ENCODE measurements around the gene TMEM79. TPM values are rescaled to one million over a fixed set of nuclear protein-coding genes. Genes with fewer than 3 reads are reported as not detected.
A peak's percentile ranks its signal among the peaks of the same experiment; 100 is the strongest.

TMEM79 gene
- total RNA-seq, 2 donors from 2014 or later, result 1.5 to 1.9 TPM

DNA sequence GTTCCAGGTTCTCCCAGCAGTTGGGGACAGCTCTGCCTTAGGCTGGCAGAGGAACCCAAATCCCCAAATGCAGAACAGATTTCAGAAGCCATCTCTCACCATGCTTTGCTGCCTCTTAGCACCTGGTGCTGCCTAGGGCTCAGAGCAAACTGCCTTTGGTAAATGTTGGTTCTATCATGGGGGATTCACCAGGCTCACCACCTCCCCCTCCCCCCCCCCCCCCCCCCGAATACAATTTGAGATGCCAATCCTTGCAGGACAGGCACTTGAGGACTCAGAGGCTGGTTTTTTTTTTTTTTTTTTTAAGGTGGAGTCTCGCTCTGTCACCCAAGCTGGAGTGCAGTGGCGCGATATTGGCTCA lies 35.8 kb upstream of the TMEM79 start:
- Histone ChIP-seq H3K9me3 (ENCODE audit: control insufficient read depth, low read length) (no peaks in the 10 kb centered on the region), H3K27me3 (ENCODE audit: control insufficient read depth, insufficient read depth, low read length, poor library complexity, severe bottlenecking) (no peaks in the 10 kb centered on the region), H3K4me3 (ENCODE audit: low read length) (no peak overlapping the region), H3K9ac (ENCODE audit: extremely low read depth, low read length, poor library complexity, severe bottlenecking) (no peak overlapping the region), H3K27ac (ENCODE audit: low read depth, low read length) (peak overlapping the region; percentile 80), H3K36me3 (ENCODE audit: control insufficient read depth, insufficient read depth, low read length) (peaks cover 40% of the 10 kb centered on the region), H3K4me1 (ENCODE audit: control insufficient read depth, insufficient read depth, low read length) (no peaks in the 10 kb centered on the region)
- TF ChIP-seq CTCF (conservative IDR thresholded peaks at IDR 0.05), result no peak
- H3K27ac Mint-ChIP-seq, result no peak overlapping the region
- peaks cover 4% of the 10 kb centered on the region for H3K27me3 Mint-ChIP-seq (ENCODE audit: insufficient read depth)
- peaks cover 36% of the 10 kb centered on the region for H3K36me3 Mint-ChIP-seq (ENCODE audit: low read depth)
- H3K4me1 Mint-ChIP-seq, result peaks cover 6% of the 10 kb centered on the region
- H3K9me3 Mint-ChIP-seq, result no peaks in the 10 kb centered on the region
- H3K4me3 Mint-ChIP-seq, result no peak overlapping the region
- DNase-seq, result no peak
- 94% methylated on average over 3 of the region's 4 CpGs; no CpG with 5 or more reads in 1 of the 2 experiments for WGBS, 2 experiments (ENCODE audit: insufficient coverage in 1 of 2, insufficient read length in 1 of 2)

DNA sequence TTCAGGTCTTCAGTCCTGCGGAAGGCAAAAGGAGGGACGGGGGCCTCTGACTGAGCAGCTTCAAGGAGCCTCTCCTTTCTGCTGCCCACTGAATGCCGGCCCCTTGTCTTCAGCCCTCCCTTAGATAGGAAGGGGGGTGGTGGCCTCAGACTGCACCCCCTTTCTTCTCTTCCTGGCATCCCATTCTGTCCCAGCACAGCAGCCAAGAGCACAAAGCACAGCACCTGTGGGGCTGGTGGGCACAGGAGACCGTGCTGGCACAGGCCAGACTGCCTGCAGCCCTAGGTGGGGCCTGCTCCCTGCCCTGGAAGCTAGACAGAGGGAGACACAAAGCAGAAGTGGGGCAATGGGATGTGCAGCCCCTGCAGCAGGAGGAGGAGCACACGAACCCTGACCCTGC lies 34.5 kb upstream of the TMEM79 start:
- no peak overlapping the region for H3K27ac ChIP-seq (ENCODE audit: low read depth, low read length)
- no peak overlapping the region for H3K27ac Mint-ChIP-seq
- no peak for TF ChIP-seq CTCF (conservative IDR thresholded peaks at IDR 0.05)
- WGBS, 2 experiments (ENCODE audit: insufficient coverage in 1 of 2, insufficient read length in 1 of 2), result 89 to 93% methylated on average over 1 to 5 of the region's 5 CpGs
- no peak overlapping the region for H3K9ac ChIP-seq (ENCODE audit: extremely low read depth, low read length, poor library complexity, severe bottlenecking)
- H3K36me3 Mint-ChIP-seq (ENCODE audit: low read depth), result peaks cover 46% of the 10 kb centered on the region
- peaks cover 6% of the 10 kb centered on the region for H3K4me1 Mint-ChIP-seq
- no peaks in the 10 kb centered on the region for H3K4me1 ChIP-seq (ENCODE audit: control insufficient read depth, insufficient read depth, low read length)
- peaks cover 4% of the 10 kb centered on the region for H3K27me3 Mint-ChIP-seq (ENCODE audit: insufficient read depth)
- H3K4me3 ChIP-seq (ENCODE audit: low read length), result no peak overlapping the region
- no peak overlapping the region for H3K4me3 Mint-ChIP-seq
- no peaks in the 10 kb centered on the region for H3K27me3 ChIP-seq (ENCODE audit: control insufficient read depth, insufficient read depth, low read length, poor library complexity, severe bottlenecking)
- no peaks in the 10 kb centered on the region for H3K9me3 ChIP-seq (ENCODE audit: control insufficient read depth, low read length)
- H3K36me3 ChIP-seq (ENCODE audit: control insufficient read depth, insufficient read depth, low read length), result peaks cover 51% of the 10 kb centered on the region
- H3K9me3 Mint-ChIP-seq, result no peaks in the 10 kb centered on the region
- no peak for DNase-seq

GRCh38 chr1:156251527-156251926 lies 32.6 kb upstream of the TMEM79 start:
- Histone ChIP-seq H3K4me1 (ENCODE audit: control insufficient read depth, insufficient read depth, low read length) (no peaks in the 10 kb centered on the region), H3K36me3 (ENCODE audit: control insufficient read depth, insufficient read depth, low read length) (peaks cover 61% of the 10 kb centered on the region), H3K9me3 (ENCODE audit: control insufficient read depth, low read length) (no peaks in the 10 kb centered on the region), H3K4me3 (ENCODE audit: low read length) (no peak overlapping the region), H3K27me3 (ENCODE audit: control insufficient read depth, insufficient read depth, low read length, poor library complexity, severe bottlenecking) (no peaks in the 10 kb centered on the region), H3K9ac (ENCODE audit: extremely low read depth, low read length, poor library complexity, severe bottlenecking) (no peak overlapping the region), H3K27ac (ENCODE audit: low read depth, low read length) (no peak overlapping the region)
- Mint-ChIP-seq H3K9me3 (no peaks in the 10 kb centered on the region), H3K4me1 (peaks cover 7% of the 10 kb centered on the region), H3K4me3 (no peak overlapping the region), H3K36me3 (ENCODE audit: low read depth) (peaks cover 53% of the 10 kb centered on the region), H3K27me3 (ENCODE audit: insufficient read depth) (no peaks in the 10 kb centered on the region), H3K27ac (no peak overlapping the region)
- no peak for TF ChIP-seq CTCF (conservative IDR thresholded peaks at IDR 0.05)
- DNase-seq, result no peak
- 83 to 92% methylated on average over 1 to 3 of the region's 3 CpGs for WGBS, 2 experiments (ENCODE audit: insufficient coverage in 1 of 2, insufficient read length in 1 of 2)

All from endodermal cell (in vitro differentiated cells).